ENCODE data around the gene GSDMA.

GSDMA gene

DNA sequence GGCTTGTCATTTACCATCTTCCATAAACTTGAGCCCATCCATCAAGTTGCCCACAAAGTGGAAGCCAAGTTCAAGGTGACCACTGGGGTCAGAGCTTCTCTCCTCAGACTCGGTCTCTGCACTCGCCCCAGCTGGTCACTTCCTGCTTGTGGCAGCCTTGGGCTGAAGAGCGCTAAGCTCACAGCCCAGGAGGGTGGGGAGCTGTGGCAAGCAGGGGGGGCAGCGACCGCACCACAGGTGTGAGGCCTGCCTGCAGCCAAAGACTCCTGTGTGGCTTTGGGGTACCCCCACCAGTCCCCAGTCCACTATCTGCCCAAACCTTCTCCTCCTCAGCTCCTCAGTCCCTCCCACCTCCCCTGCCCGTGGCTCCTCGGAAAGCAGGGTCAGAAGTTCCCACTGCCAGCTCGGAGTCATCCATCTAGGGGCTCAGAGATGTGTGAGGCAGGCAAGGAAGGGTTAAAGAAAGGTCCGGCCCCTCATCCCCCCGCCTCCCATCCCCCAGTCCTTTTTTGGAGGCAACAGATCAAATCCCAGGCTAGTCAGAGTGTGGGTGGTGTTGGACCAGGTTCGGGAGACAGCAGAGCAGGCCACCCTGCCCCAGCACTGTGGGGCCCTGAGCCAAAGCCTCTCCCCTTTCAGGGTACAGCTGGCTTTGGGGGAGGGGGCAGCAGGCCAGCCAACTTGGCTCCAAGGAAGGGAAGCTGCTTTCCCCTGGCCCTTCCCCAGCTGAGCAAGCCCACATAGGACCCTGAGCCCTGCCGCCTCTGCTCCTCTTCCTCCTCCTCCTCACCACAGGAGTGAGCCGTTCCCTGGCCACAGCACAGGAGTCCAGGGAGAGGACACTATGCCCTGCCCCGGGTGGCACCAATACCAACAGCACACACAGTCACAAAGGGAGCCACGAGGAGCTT is 55.7 kb downstream of the GSDMA start:
- no peaks in the 10 kb centered on the region for H3K79me2 ChIP-seq
- no peaks in the 10 kb centered on the region for H3K4me1 ChIP-seq
- TF ChIP-seq, protein P1, sequence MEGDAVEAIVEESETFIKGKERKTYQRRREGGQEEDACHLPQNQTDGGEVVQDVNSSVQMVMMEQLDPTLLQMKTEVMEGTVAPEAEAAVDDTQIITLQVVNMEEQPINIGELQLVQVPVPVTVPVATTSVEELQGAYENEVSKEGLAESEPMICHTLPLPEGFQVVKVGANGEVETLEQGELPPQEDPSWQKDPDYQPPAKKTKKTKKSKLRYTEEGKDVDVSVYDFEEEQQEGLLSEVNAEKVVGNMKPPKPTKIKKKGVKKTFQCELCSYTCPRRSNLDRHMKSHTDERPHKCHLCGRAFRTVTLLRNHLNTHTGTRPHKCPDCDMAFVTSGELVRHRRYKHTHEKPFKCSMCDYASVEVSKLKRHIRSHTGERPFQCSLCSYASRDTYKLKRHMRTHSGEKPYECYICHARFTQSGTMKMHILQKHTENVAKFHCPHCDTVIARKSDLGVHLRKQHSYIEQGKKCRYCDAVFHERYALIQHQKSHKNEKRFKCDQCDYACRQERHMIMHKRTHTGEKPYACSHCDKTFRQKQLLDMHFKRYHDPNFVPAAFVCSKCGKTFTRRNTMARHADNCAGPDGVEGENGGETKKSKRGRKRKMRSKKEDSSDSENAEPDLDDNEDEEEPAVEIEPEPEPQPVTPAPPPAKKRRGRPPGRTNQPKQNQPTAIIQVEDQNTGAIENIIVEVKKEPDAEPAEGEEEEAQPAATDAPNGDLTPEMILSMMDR (IDR thresholded peaks at IDR 0.05): no peak

GRCh38 chr17:40019140-40019991 is 56.6 kb downstream of the GSDMA start:
- Histone ChIP-seq H3K4me2 (ENCODE audit: low read length) (no peak overlapping the region), H2AFZ (no peak overlapping the region), H3K79me2 (no peaks in the 10 kb centered on the region), H3K4me1 (no peaks in the 10 kb centered on the region), H3K9me3 (ENCODE audit: control insufficient read depth, low read length) (no peaks in the 10 kb centered on the region), H3K36me3 (ENCODE audit: control insufficient read depth, insufficient read depth, low read length) (no peaks in the 10 kb centered on the region), H3K4me3 (ENCODE audit: low read depth, low read length) (no peak overlapping the region), H3K27ac (no peak overlapping the region), H3K27me3 (ENCODE audit: control insufficient read depth, insufficient read depth, low read length) (no peaks in the 10 kb centered on the region), H3K9ac (no peak overlapping the region)
- TF ChIP-seq, protein P1 (IDR thresholded peaks at IDR 0.05): no peak

More for the DNA sequence above, 55.7 kb downstream of the GSDMA start:
- no peak overlapping the region for H3K9ac ChIP-seq
- no peaks in the 10 kb centered on the region for H3K36me3 ChIP-seq (ENCODE audit: control insufficient read depth, insufficient read depth, low read length)
- no peak overlapping the region for H3K27ac ChIP-seq
- no peaks in the 10 kb centered on the region for H3K27me3 ChIP-seq (ENCODE audit: control insufficient read depth, insufficient read depth, low read length)
- no peak overlapping the region for H3K4me3 ChIP-seq (ENCODE audit: low read depth, low read length)
- H2AFZ ChIP-seq: no peak overlapping the region
- H3K9me3 ChIP-seq (ENCODE audit: control insufficient read depth, low read length): no peaks in the 10 kb centered on the region
- H3K4me2 ChIP-seq (ENCODE audit: low read length): no peak overlapping the region

- TF ChIP-seq, protein P1 (IDR thresholded peaks at IDR 0.05): no peak
- Histone ChIP-seq H3K4me1 (peaks cover under 1% of the 10 kb centered on the region), H3K27ac (no peak overlapping the region)
These were observed 57.3 kb downstream of the GSDMA start for GRCh38 chr17:40020146-40020545.

GRCh38 chr17:40021451-40021971 is 58.7 kb downstream of the GSDMA start:
- H3K9ac ChIP-seq: no peak overlapping the region
- no peaks in the 10 kb centered on the region for H3K27me3 ChIP-seq (ENCODE audit: control insufficient read depth, insufficient read depth, low read length)
- no peak overlapping the region for H3K4me3 ChIP-seq (ENCODE audit: low read depth, low read length)
- H3K4me2 ChIP-seq (ENCODE audit: low read length): no peak overlapping the region
- peaks cover 12% of the 10 kb centered on the region for H3K4me1 ChIP-seq
- H3K79me2 ChIP-seq: no peaks in the 10 kb centered on the region
- no peaks in the 10 kb centered on the region for H3K36me3 ChIP-seq (ENCODE audit: control insufficient read depth, insufficient read depth, low read length)
- H3K9me3 ChIP-seq (ENCODE audit: control insufficient read depth, low read length): no peaks in the 10 kb centered on the region
- no peak overlapping the region for H3K27ac ChIP-seq
- TF ChIP-seq, protein P1 (IDR thresholded peaks at IDR 0.05): no peak
- H2AFZ ChIP-seq: no peak overlapping the region

More at GRCh38 chr17:40020146-40020545, 57.3 kb downstream of the GSDMA start:
- no peaks in the 10 kb centered on the region for H3K36me3 ChIP-seq (ENCODE audit: control insufficient read depth, insufficient read depth, low read length)
- no peaks in the 10 kb centered on the region for H3K9me3 ChIP-seq (ENCODE audit: control insufficient read depth, low read length)
- H3K4me3 ChIP-seq (ENCODE audit: low read depth, low read length): no peak overlapping the region
- H2AFZ ChIP-seq: no peak overlapping the region
- H3K27me3 ChIP-seq (ENCODE audit: control insufficient read depth, insufficient read depth, low read length): no peaks in the 10 kb centered on the region
- H3K79me2 ChIP-seq: no peaks in the 10 kb centered on the region
- H3K9ac ChIP-seq: no peak overlapping the region
- H3K4me2 ChIP-seq (ENCODE audit: low read length): no peak overlapping the region

Measured in parathyroid adenoma (tissue), 2 donors.